Inferior parietal cortex (tissue), 1 donor: ENCODE measurements around the gene WDR3.
A peak's percentile ranks its signal among the peaks of the same experiment; 100 is the strongest.

ENCODE experiments used
- DNase-seq: peaks from one replicate; pipeline ENCODE4 v3.0.0-alpha.2; 2016; ENCODE audit errors: extremely low spot score

The WDR3 gene

GRCh38 chr1:117952386-117952785, 22.8 kb downstream of the WDR3 start:
- no peak for DNase-seq

DNA sequence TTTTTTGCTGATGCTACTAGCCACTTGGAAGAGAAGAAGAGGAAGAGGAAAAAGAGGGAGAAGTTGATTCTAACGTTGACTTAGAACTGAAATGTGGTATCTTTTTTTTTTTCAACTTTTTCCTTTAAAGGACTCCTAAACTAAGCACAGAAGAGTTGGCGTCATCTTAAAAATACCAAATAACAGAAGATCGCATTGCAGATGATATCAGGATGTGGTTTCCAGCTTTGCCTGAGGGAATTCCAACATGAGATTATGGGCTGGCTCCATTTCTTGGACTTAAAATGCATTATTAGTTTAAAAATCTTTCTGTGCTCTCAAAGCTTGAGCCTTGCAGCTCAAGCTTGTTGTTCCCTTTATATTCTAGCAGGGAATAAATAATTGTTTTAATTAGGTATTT, 29.8 kb downstream of the WDR3 start:
- no peak for DNase-seq

- DNase-seq = no peak
These were observed 34.9 kb downstream of the WDR3 start for GRCh38 chr1:117964290-117965038.

DNA sequence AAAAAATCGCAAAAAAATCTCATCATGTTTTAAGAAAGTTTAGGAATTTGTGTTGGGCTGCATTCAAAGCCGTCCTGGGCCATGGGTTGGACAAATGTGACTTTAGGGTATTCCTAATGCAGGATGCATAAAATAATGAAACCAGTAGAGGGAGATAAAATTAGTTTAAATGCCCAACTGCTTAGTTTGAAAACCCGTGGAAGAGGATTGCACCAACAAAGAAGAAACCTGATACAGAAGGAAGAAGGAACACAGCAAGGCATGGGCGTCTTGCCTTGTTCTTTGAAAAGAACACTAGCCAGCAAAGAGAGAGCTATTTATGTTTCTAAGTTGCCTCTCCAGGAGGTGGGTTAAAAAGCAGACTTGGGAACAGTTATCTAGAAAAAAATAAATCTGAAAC, 37.9 kb downstream of the WDR3 start:
- DNase-seq = peak; percentile 39

- DNase-seq = peak; percentile 11
These were observed 38.3 kb downstream of the WDR3 start for GRCh38 chr1:117967881-117968280.

GRCh38 chr1:117970252-117970651, 40.7 kb downstream of the WDR3 start:
- DNase-seq = no peak

GRCh38 chr1:117971777-117972176, 42.2 kb downstream of the WDR3 start:
- no peak for DNase-seq

- no peak for DNase-seq
These were observed 46.8 kb downstream of the WDR3 start for GRCh38 chr1:117976381-117976780.

DNA sequence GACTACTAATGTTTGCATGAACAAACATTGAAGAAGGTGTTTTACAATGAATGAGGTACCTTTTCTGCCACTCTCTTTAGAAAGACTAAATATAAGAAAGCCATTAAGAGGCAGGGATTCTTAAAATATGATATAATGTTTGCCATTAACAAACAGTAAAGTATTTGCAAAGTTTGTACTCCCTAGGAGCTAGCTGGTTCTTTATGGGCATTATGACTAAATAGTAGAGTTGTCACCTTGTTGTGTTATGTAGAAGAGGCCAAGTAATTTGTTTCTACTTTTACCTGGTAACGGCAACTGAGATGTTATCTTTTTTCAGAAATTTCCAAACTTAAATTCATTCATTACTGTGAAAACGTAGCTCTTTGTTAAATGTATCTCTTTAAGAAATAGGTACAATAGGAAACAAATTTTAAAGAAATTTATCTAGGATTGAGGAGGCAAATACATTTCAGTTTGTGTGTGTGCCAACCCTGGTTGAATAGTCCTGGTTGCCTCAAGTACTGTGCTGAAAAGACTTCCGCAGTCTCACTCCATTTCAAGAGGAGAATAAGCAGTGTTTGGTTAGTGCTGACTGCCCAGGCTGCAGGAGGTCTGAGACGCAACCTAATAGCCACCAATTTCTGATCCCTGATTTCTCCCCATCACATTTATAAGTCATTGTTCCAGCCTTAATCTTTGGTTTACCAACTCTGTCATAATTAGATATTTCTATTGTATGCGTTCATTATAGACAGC, 52.1 kb downstream of the WDR3 start:
- DNase-seq = no peak

DNA sequence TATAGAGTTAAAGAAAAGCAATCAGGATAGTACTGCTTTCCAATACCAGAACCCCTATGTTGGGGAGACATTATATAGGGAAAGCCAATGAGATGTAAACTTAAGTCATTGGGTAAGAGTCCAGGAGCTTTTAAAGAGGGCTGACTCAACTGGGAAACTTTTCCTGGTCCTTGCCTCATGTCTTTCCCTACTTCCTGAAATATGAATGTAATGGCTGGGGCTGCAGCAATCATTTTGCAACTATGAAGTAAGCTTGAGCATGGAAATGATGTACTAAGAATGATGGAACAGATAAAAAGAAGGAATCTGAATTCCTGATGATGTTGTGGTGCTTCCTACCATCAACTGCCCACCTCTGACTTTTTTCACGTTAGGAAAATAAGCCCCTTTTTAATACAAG, 55.7 kb downstream of the WDR3 start:
- no peak for DNase-seq

DNA sequence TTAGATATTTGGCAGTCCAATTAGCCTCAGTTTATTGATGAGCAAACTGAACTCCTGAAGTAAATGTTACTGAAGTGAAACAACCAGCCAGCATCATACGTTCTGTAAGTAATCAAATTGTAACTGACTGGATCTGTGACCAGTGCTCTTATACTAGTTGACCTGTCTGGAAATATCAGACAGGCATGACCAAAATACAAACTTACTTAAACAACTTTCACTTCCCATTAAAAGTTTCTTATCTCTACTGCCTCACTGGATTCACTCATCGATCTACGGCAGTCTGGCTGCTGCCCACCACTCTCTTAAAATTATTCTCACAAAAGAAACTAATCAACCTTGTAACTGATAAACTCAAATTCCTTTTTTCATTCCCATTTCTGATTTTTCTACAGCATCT, 56.4 kb downstream of the WDR3 start:
- no peak for DNase-seq

DNA sequence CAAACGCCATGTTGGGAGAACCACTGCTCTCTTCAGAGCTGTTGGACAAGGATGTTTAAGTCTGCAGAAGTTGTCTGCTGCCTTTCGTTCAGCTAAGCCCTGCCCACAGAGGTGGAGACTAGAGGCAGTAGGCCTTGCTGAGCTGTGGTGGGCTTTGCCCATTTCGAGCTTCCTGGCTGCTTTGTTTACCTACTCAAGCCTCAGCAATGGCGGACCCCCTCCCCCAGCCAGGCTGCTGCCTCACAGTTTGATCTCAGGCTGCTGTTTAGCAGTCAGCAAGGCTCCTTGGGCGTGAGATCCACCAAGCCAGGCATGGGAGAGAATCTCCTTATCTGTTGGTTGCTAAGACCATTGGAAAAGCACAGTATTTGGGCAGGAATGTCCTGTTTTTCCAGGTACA, 74.8 kb downstream of the WDR3 start:
- no peak for DNase-seq

DNA sequence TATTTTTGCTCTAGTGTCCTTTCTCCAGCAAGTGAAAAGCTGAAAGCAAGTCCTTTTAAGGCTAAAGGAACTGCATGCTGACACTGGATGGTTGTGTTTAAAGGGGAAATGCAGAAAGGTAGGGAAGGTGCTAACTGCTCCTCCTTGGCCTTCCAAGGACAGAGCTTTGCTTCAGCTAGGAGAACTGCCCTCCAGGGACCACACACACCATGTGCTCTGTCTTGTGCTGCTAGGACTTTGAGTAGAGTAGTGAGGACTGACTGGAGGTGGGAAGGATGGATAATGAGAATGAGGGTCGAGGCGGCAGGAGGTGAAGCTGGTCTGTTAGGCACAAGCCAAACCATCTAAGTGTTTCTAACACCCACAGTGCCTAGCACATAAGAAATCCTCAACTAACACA, 77.9 kb downstream of the WDR3 start:
- no peak for DNase-seq

DNA sequence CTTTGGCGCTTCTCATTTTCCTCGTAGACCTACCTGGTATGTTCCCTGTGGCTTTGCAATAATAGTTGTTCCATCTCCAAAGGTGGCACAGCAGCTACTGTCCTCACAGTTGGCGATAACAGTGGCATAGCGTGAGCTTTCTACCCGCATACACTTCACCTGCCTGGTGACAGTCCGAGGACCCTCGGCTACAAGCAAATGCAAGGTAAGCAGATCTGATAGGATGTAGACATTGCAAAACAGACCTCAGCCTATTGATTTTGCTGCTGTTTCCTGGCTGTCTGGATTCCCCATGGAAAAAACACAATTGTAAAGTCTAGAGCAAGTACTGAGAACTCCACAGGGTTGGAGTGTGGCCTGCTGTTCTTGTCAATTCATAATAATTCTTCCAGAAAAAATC, 78.5 kb downstream of the WDR3 start:
- DNase-seq = no peak

DNA sequence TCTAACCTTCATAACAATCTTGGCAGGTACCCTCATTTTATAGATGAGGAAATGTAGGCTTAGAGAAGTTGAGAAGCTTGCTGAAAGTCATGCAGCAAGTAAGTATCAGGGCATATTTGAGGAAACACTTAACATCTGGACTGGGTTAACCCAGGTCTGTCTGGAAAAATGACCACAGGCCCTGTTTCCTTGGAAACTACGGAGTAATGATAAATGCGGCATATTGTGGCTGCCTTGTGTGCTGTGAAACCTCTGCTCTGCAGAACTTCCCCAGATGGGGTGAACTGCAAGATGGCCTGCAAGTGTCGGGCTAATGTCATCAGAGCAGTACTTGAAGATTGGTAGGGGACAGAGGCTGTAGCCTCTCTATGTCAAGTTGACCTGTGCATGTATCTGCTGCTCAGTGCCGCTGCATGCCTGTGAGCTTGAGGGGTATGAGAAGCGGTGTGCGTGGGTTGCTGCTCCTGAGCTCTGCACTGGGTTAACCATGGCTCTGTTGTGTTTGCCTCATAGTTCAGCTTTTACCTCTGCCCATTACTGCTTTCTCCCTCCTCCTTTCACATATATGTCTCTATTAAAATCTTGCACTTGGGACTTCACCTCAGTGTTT, 83.1 kb downstream of the WDR3 start:
- no peak for DNase-seq

DNA sequence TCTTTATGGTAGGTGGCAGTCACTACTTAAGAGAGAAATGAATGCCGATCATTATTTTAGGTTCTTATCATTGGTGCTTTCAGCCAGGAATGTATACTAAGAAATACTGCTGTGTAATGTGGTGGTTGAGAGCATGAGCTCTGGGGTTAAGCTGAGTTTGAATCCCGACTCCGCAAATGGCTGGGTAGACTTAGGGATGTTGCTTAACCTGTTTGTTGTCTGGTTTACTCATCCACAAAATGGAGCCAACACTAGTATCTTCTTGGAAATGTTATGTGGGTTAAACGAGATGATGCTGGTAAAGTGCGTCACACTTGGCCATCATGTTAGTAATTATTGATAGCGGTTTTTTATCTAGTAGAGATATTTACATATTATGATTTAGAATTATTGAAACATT, 83.8 kb downstream of the WDR3 start:
- DNase-seq = no peak

DNA sequence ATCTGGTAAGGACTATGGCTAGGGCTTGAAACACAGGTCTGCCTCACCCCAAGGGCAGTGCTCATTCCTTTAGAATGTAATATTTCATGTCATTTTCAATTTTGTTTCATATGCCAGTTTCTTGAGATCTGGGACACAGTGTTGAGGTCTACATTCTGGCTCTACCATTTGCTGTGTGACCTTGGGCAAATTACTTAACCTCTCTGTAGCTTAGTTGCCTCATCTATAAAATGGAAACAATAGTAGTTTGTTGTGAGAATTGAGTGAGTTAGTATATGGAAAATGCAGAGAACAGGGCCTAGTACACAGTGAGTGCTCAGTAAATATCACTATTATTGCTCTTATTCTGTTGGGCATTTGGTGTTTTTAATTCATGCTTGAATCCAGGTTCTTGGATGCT, 84.4 kb downstream of the WDR3 start:
- no peak for DNase-seq
